Endothelial cell of umbilical vein (primary cell): ENCODE results near the gene SNAPC5. TPM values are rescaled to one million over a fixed set of nuclear protein-coding genes. Genes with fewer than 3 reads are reported as not detected.

ENCODE experiments used
- BruUV-seq: library from RNA; stranded (reverse); fragments of 400-500 nt; replicated peaks from 2 replicates; lab custom pipeline; 2021; lab: Mats Ljungman, UMichigan
- CTCF ChIA-PET: fragments of 300-600, 350-600 bp; sonication (Branson Sonifier 250); formaldehyde crosslinking; loops from one replicate; lab custom pipeline; 2021; ENCODE audit warnings: antibody characterized with exemption, inconsistent platforms; lab: Charles Lee
- POLR2A ChIA-PET: fragments of 300-600, 350-600 bp; sonication (Branson Sonifier 250); formaldehyde crosslinking; loops from one replicate; lab custom pipeline; 2021; ENCODE audit warnings: antibody characterized with exemption, inconsistent platforms; lab: Charles Lee
- DNase-seq: peaks from one replicate; pipeline ENCODE4 v3.0.0-alpha.2; 2011; ENCODE audit warnings: low read depth, low spot score
- FAIRE-seq: peaks from 2 replicates; lab custom pipeline; 2011; peaks lifted over from hg19 to GRCh38; lab: Jason Lieb, UNC
- H2AFZ ChIP-seq: 2 replicates; pipeline ENCODE4 v1.6.0; 2012; ENCODE audit warnings: low read depth, low read length, control low read depth, inconsistent platforms
- H3K27ac ChIP-seq: 2 replicates; pipeline ENCODE4 v1.5.1; 2011; ENCODE audit warnings: low read depth, mild to moderate bottlenecking, control low read depth, low read length, moderate library complexity; ENCODE audit not compliant: insufficient read depth
- H3K27me3 ChIP-seq, 2 experiments: 2 replicates each; pipeline versions ENCODE4 v1.6.0 to v1.6.1; 2011; ENCODE audit warnings: low read length in 2 of 2, mixed read lengths in 1 of 2; ENCODE audit not compliant: control insufficient read depth in 2 of 2, insufficient read depth in 2 of 2
- H3K36me3 ChIP-seq, 2 experiments: 2 replicates in 1 of 2; 3 replicates in 1 of 2; pipeline ENCODE4 v1.5.1; 2011; ENCODE audit warnings: low read length in 2 of 2, mild to moderate bottlenecking in 1 of 2, moderate library complexity in 1 of 2; ENCODE audit not compliant: control insufficient read depth in 2 of 2, insufficient read depth in 2 of 2; ENCODE audit errors: extremely low read depth in 1 of 2
- H3K4me1 ChIP-seq: 3 replicates; pipeline ENCODE4 v1.5.1; 2011; ENCODE audit warnings: mild to moderate bottlenecking, low read length; ENCODE audit not compliant: control insufficient read depth, insufficient read depth; ENCODE audit errors: extremely low read depth
- H3K4me2 ChIP-seq: 2 replicates; pipeline ENCODE4 v1.6.1; 2011; ENCODE audit warnings: low read length, control low read depth, mixed read lengths; ENCODE audit not compliant: insufficient read depth
- H3K4me3 ChIP-seq, 3 experiments: fragments of 200-600 bp in 1 of 3; sonication (generic), shearing (Covaris generic) in 1 of 3; replicated peaks in 1 of 3; 2 replicates each; pipeline ENCODE4 v1.5.1; 2011 to 2016; ENCODE audit warnings: control low read depth in 3 of 3, low read length in 3 of 3, mild to moderate bottlenecking in 2 of 3, inconsistent platforms in 1 of 3, low read depth in 1 of 3, moderate library complexity in 1 of 3; ENCODE audit not compliant: insufficient read depth in 1 of 3
- H3K79me2 ChIP-seq: 2 replicates; pipeline ENCODE4 v1.6.0; 2012; ENCODE audit warnings: low read length, inconsistent platforms; ENCODE audit not compliant: control insufficient read depth, insufficient read depth
- H3K9ac ChIP-seq: replicated peaks from 2 replicates; pipeline ENCODE3; 2011; ENCODE audit warnings: low read length, control low read depth; ENCODE audit not compliant: insufficient read depth; ENCODE audit errors: extremely low read depth
- H3K9me1 ChIP-seq: replicated peaks from 3 replicates; pipeline ENCODE4 v1.6.0; 2011; ENCODE audit warnings: mild to moderate bottlenecking, low read length; ENCODE audit not compliant: control insufficient read depth, insufficient read depth; ENCODE audit errors: extremely low read depth
- H3K9me3 ChIP-seq: replicated peaks from 2 replicates; pipeline ENCODE4 v1.5.1; 2012; ENCODE audit warnings: low read length, inconsistent platforms; ENCODE audit not compliant: control insufficient read depth, insufficient read depth
- H4K20me1 ChIP-seq: replicated peaks from 2 replicates; pipeline ENCODE3; 2011; ENCODE audit warnings: mild to moderate bottlenecking, low read length; ENCODE audit not compliant: control insufficient read depth, insufficient read depth; ENCODE audit errors: extremely low read depth
- CTCF ChIP-seq, 2 donors: IDR thresholded peaks; 1 replicate in 1 of 2; 2 replicates in 1 of 2; pipeline ENCODE4 v1.5.1; 2011; ENCODE audit warnings: low read length in 2 of 2, mild to moderate bottlenecking in 2 of 2, moderate library complexity in 2 of 2, control low read depth in 1 of 2, inconsistent platforms in 1 of 2, low read depth in 1 of 2; ENCODE audit not compliant: insufficient read depth in 1 of 2; ENCODE audit errors: extremely low read depth in 1 of 2
- EZH2 ChIP-seq: IDR thresholded peaks from 2 replicates; pipeline ENCODE4 v1.6.1; 2012; ENCODE audit warnings: borderline replicate concordance, low read depth, mild to moderate bottlenecking, moderate library complexity, low read length, inconsistent platforms; ENCODE audit not compliant: severe bottlenecking
- FOS ChIP-seq: IDR thresholded peaks from 2 replicates; pipeline ENCODE4 v1.6.1; 2011; ENCODE audit warnings: mild to moderate bottlenecking, low read length, moderate library complexity, borderline replicate concordance; ENCODE audit not compliant: insufficient read depth
- GATA2 ChIP-seq: IDR thresholded peaks from 2 replicates; pipeline ENCODE4 v1.7.0; 2011; ENCODE audit warnings: low read depth, mild to moderate bottlenecking, moderate library complexity, mixed read lengths, low read length; ENCODE audit not compliant: insufficient read length, insufficient read depth
- JUN ChIP-seq: IDR thresholded peaks from 2 replicates; pipeline ENCODE4 v1.6.1; 2011; ENCODE audit warnings: borderline replicate concordance, low read depth; ENCODE audit not compliant: insufficient read length, insufficient read depth
- MAX ChIP-seq: IDR thresholded peaks from 2 replicates; pipeline ENCODE4 v1.6.1; 2011; ENCODE audit not compliant: insufficient read depth, insufficient read length
- MYC ChIP-seq: IDR thresholded peaks from one replicate; pipeline ENCODE4 v1.6.1; 2011; ENCODE audit warnings: mild to moderate bottlenecking, low read depth, low read length
- POLR2A ChIP-seq: IDR thresholded peaks from 2 replicates; pipeline ENCODE4 v1.6.1; 2012; ENCODE audit warnings: low read depth, mild to moderate bottlenecking, control low read depth, low read length
- POLR2AphosphoS5 ChIP-seq: IDR thresholded peaks from 2 replicates; pipeline ENCODE4 v1.6.1; 2012; ENCODE audit warnings: low read depth, mild to moderate bottlenecking, control low read depth, low read length, moderate library complexity; ENCODE audit not compliant: insufficient read depth
- dilution Hi-C: fragments of 300-500 bp; cut with MboI; formaldehyde crosslinking; loops from one replicate; pipeline ENCODE4 v1.15.0; 2019; ENCODE audit warnings: low sequenced_read_pairs; ENCODE audit not compliant: extremely low pct_ligation_motif_present
- intact Hi-C: fragments of 100-400 bp; cut with micrococcal nuclease; formaldehyde crosslinking; loops from one replicate; pipeline ENCODE4 v1.10.0; 2022
- polyA plus RNA-seq, 4 experiments: library from polyadenylated mRNA; depleted of rRNA in 3 of 4; stranded (reverse) in 3 of 4; unstranded in 1 of 4; fragments of >200 nt; gene quantifications; 2 replicates each; pipeline versions ENCODE4 v1.2.1 to v1.2.3, GENCODE V29; 2011 to 2012; ENCODE audit warnings: missing spikeins in 1 of 4
- total RNA-seq: library from RNA; stranded (reverse); gene quantifications from 2 replicates; pipeline ENCODE4 v1.2.3, GENCODE V29; 2021

SNAPC5 gene
- total and polyA plus RNA-seq, 2 donors (not counting 3 experiments of a cell fraction or from before 2014, with no cell fraction given): 16.0 to 17.4 TPM

- BruUV-seq: no TSS peak
Observed at GRCh38 chr15:66452971-66453580, 44.5 kb downstream of the SNAPC5 start.

GRCh38 chr15:66452420-66452819 is 45.1 kb downstream of the SNAPC5 start:
- CTCF ChIA-PET: no interaction called here
- no peak overlapping the region for H3K27ac ChIP-seq
- dilution Hi-C loops (no loop called here), intact Hi-C loops (no loop called here)
- H3K79me2 ChIP-seq: no peaks in the 10 kb centered on the region
- BruUV-seq: no TSS peak
- H3K27me3 ChIP-seq: no peaks in the 10 kb centered on the region
- no peak overlapping the region for H3K4me2 ChIP-seq
- TF ChIP-seq FOS (no peak), CTCF (IDR thresholded peaks at IDR 0.05; ENCODE audit: extremely low read depth in 1 of 2, insufficient read depth in 1 of 2, low read depth in 1 of 2, low read length in 2 of 2) (no peak), POLR2A (no peak), GATA2 (no peak), MAX (no peak), POLR2AphosphoS5 (no peak), JUN (no peak), MYC (no peak), EZH2 (no peak)
- no peak for DNase-seq
- no peak for FAIRE-seq
- no peaks in the 10 kb centered on the region for H3K9me3 ChIP-seq
- no peaks in the 10 kb centered on the region for H4K20me1 ChIP-seq
- POLR2A ChIA-PET: no interaction called here
- no peak overlapping the region for H2AFZ ChIP-seq
- no peak overlapping the region for H3K4me3 ChIP-seq
- no peaks in the 10 kb centered on the region for H3K9me1 ChIP-seq
- H3K36me3 ChIP-seq: peaks cover 0 to 3% of the 10 kb centered on the region in 2 experiments
- no peak overlapping the region for H3K9ac ChIP-seq
- no peaks in the 10 kb centered on the region for H3K4me1 ChIP-seq

More at GRCh38 chr15:66452971-66453580, 44.5 kb downstream of the SNAPC5 start:
- no peak for FAIRE-seq
- no peak for DNase-seq
- Histone ChIP-seq H3K9ac (no peak overlapping the region), H4K20me1 (no peaks in the 10 kb centered on the region), H3K9me1 (no peaks in the 10 kb centered on the region), H3K4me1 (no peaks in the 10 kb centered on the region), H3K27ac (no peak overlapping the region), H3K36me3 (peaks cover 0 to 3% of the 10 kb centered on the region in 2 experiments), H3K27me3 (no peaks in the 10 kb centered on the region), H3K4me3 (no peak overlapping the region), H3K79me2 (no peaks in the 10 kb centered on the region), H3K4me2 (no peak overlapping the region), H2AFZ (no peak overlapping the region), H3K9me3 (no peaks in the 10 kb centered on the region)
- TF ChIP-seq FOS: no peak
- TF ChIP-seq GATA2: no peak
- no peak for TF ChIP-seq MAX
- no peak for TF ChIP-seq POLR2AphosphoS5
- no peak for TF ChIP-seq EZH2
- dilution Hi-C loops: no loop called here
- intact Hi-C loops: no loop called here
- POLR2A ChIA-PET: no interaction called here
- CTCF ChIA-PET: no interaction called here
